ENCODE data around the gene VTI1A. TPM values are rescaled to one million over a fixed set of nuclear protein-coding genes. Genes with fewer than 3 reads are reported as not detected.

Gene VTI1A
- total and polyA plus RNA-seq, 8 donors, result 7.3 to 20.2 (median 11.6) TPM

GRCh38 chr10:112669989-112670388 is 223.0 kb downstream of the VTI1A start:
- no peak for FAIRE-seq
- no peaks in the 10 kb centered on the region for H3K27me3 ChIP-seq

GRCh38 chr10:112671743-112672142 is 224.7 kb downstream of the VTI1A start:
- Histone ChIP-seq H3K36me3 (no peaks in the 10 kb centered on the region), H3K4me1 (no peaks in the 10 kb centered on the region), H3K27me3 (no peaks in the 10 kb centered on the region), H3K9me3 (no peaks in the 10 kb centered on the region), H3K27ac (no peak overlapping the region), H3K4me3 (no peak overlapping the region)
- intact Hi-C loops (cut with DNase I), result no loop called here
- no peak for TF ChIP-seq CTCF (IDR thresholded peaks at IDR 0.05)
- DNase-seq, result no peak
- FAIRE-seq, result no peak
- no peak for ATAC-seq
- 88 to 91% methylated on average over 4 of the region's 4 CpGs for WGBS, 2 donors

More at GRCh38 chr10:112669989-112670388, 223.0 kb downstream of the VTI1A start:
- DNase-seq (no peak), ATAC-seq (no peak)
- Histone ChIP-seq H3K4me3 (no peak overlapping the region), H3K27ac (no peak overlapping the region), H3K9me3 (no peaks in the 10 kb centered on the region), H3K36me3 (no peaks in the 10 kb centered on the region), H3K4me1 (no peaks in the 10 kb centered on the region)
- intact Hi-C loops (cut with DNase I), result no loop called here
- 96 to 97% methylated on average over 4 of the region's 4 CpGs for WGBS, 2 donors
- no peak for TF ChIP-seq CTCF (IDR thresholded peaks at IDR 0.05)

GRCh38 chr10:112672706-112673105 is 225.7 kb downstream of the VTI1A start:
- WGBS, 2 donors, result 97 to 98% methylated on average over 5 of the region's 5 CpGs
- TF ChIP-seq CTCF (IDR thresholded peaks at IDR 0.05), result no peak

GRCh38 chr10:112675560-112676083 is 228.6 kb downstream of the VTI1A start:
- no peak for FAIRE-seq
- H3K4me1 ChIP-seq, result no peaks in the 10 kb centered on the region
- no peak for TF ChIP-seq CTCF (IDR thresholded peaks at IDR 0.05)

More at GRCh38 chr10:112672706-112673105, 225.7 kb downstream of the VTI1A start:
- Histone ChIP-seq H3K27ac (no peak overlapping the region), H3K4me3 (no peak overlapping the region), H3K27me3 (no peaks in the 10 kb centered on the region), H3K36me3 (no peaks in the 10 kb centered on the region), H3K4me1 (no peaks in the 10 kb centered on the region), H3K9me3 (no peaks in the 10 kb centered on the region)
- intact Hi-C loops (cut with DNase I), result no loop called here
- FAIRE-seq (no peak), DNase-seq (no peak), ATAC-seq (no peak)

GRCh38 chr10:112677689-112678088 is 230.7 kb downstream of the VTI1A start:
- Histone ChIP-seq H3K27me3 (no peaks in the 10 kb centered on the region), H3K27ac (no peak overlapping the region), H3K36me3 (no peaks in the 10 kb centered on the region), H3K4me1 (no peaks in the 10 kb centered on the region), H3K4me3 (no peak overlapping the region), H3K9me3 (no peaks in the 10 kb centered on the region)
- TF ChIP-seq CTCF (IDR thresholded peaks at IDR 0.05), result no peak
- 60 to 73% methylated on average over 5 of the region's 5 CpGs for WGBS, 2 donors
- FAIRE-seq, result no peak
- intact Hi-C loops (cut with DNase I), result no loop called here
- ATAC-seq, result no peak
- no peak for DNase-seq

More at GRCh38 chr10:112675560-112676083, 228.6 kb downstream of the VTI1A start:
- Histone ChIP-seq H3K9me3 (no peaks in the 10 kb centered on the region), H3K4me3 (no peak overlapping the region), H3K27me3 (no peaks in the 10 kb centered on the region), H3K36me3 (no peaks in the 10 kb centered on the region), H3K27ac (no peak overlapping the region)
- intact Hi-C loops (cut with DNase I), result no loop called here
- WGBS, 2 donors, result 94 to 96% methylated on average over 10 of the region's 10 CpGs
- DNase-seq (no peak), ATAC-seq (no peak)

Data from pancreas (tissue), 10 donors.